AG04450 (cell line): ENCODE data around the gene LEFTY2. TPM values are rescaled to one million over a fixed set of nuclear protein-coding genes. Genes with fewer than 3 reads are reported as not detected.

Experiments
- CTCF ChIA-PET: fragments of 300-600, 350-600 bp; formaldehyde crosslinking; extraction: SDS; loops from one replicate; lab custom pipeline; 2022; ENCODE audit warnings: antibody characterized with exemption, inconsistent platforms; lab: Charles Lee
- POLR2A ChIA-PET: fragments of 350-600 bp; formaldehyde crosslinking; extraction: SDS; loops from one replicate; lab custom pipeline; 2021; ENCODE audit warnings: antibody characterized with exemption, inconsistent platforms; lab: Yijun Ruan, JAX
- DNase-seq: peaks from one replicate; pipeline ENCODE4 v3.0.0-alpha.2; 2011; ENCODE audit warnings: low read depth, low spot score
- H3K27ac ChIP-seq: one replicate; pipeline ENCODE4 v1.5.1; 2012; ENCODE audit warnings: low read depth, low read length, control low read depth
- H3K27me3 ChIP-seq: one replicate; pipeline ENCODE4 v1.6.0; 2012; ENCODE audit warnings: low read length; ENCODE audit not compliant: control insufficient read depth, insufficient read depth
- H3K4me3 ChIP-seq: 2 replicates; pipeline ENCODE4 v1.5.1; 2011; ENCODE audit warnings: mild to moderate bottlenecking, low read depth, low read length, control low read depth
- H3K9me3 ChIP-seq: 2 replicates; pipeline ENCODE4 v1.5.1; 2012; ENCODE audit warnings: low read length; ENCODE audit not compliant: control insufficient read depth, insufficient read depth
- polyA plus RNA-seq: library from polyadenylated mRNA; depleted of rRNA; stranded (reverse); fragments of >200 nt; gene quantifications from 2 replicates; pipeline ENCODE4 v1.2.3, GENCODE V29; 2011
- TF ChIP-seq, protein P1 (sequence below): IDR thresholded peaks from 2 replicates; pipeline ENCODE4 v1.5.1; 2011; ENCODE audit warnings: low read depth, low read length, control low read depth, inconsistent platforms

LEFTY2 gene
- polyA plus RNA-seq, 1 experiment: not detected

DNA sequence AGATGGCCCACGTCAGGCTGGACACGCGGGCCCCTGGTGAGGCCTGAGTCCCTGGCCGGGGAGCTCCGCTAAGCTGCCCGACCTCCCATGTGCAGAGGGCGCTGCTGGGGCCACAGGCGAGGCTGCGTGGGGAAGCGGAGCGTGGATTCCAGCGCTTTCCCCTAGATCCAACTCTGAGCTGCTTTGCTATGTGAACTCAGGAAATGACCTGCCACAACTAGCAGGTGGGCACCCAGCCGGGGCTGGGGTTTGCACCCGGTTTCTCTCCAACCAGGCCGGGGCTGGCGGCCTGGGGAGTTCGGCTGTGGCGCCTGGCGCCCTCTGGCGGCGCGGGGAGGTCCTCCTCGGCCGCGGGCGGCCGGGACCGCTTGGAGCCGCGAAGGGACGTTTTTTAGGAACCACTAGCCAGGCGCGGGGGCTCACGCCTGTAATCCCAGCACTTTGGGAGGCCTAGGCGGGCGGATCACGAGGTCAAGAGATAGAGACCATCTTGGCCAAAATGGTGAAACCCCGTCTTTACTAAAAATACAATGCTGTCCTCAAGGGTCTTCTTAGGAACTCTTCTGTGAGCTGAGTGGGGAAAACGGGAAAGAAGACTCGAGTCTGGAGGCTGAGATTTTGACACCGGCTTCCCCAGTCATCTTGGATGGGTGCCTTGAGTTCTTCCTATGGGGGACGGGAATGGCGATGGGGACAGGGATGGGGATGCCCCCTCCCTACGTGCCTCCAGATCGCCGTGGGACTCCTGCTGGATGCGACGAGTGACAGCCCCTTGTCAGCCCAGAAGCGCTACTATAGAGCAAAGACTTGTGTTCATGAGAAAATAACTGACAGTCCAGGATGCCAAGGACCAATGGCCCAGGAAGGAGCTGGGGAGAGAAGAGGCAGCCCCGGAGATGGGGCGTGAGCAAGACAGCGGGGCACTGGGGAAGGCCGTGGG, 29.6 kb downstream of the LEFTY2 start:
- no peak overlapping the region for H3K27ac ChIP-seq
- POLR2A ChIA-PET: no interaction called here
- CTCF ChIA-PET: interaction anchor here (0.6 to 4.3 kb wide), 38 partner anchors 9 to 472 kb away, joined by 3 to 27 read pairs (median 4); partner anchors contain the start of genes LEFTY1, PYCR2, SRP9 and TMEM63A
- H3K27me3 ChIP-seq: no peaks in the 10 kb centered on the region
- H3K9me3 ChIP-seq: peaks cover 3% of the 10 kb centered on the region; the same call in 1 of the 2 replicates
- DNase-seq: no peak
- TF ChIP-seq, protein P1, sequence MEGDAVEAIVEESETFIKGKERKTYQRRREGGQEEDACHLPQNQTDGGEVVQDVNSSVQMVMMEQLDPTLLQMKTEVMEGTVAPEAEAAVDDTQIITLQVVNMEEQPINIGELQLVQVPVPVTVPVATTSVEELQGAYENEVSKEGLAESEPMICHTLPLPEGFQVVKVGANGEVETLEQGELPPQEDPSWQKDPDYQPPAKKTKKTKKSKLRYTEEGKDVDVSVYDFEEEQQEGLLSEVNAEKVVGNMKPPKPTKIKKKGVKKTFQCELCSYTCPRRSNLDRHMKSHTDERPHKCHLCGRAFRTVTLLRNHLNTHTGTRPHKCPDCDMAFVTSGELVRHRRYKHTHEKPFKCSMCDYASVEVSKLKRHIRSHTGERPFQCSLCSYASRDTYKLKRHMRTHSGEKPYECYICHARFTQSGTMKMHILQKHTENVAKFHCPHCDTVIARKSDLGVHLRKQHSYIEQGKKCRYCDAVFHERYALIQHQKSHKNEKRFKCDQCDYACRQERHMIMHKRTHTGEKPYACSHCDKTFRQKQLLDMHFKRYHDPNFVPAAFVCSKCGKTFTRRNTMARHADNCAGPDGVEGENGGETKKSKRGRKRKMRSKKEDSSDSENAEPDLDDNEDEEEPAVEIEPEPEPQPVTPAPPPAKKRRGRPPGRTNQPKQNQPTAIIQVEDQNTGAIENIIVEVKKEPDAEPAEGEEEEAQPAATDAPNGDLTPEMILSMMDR: peak; percentile 76
- H3K4me3 ChIP-seq: 0 out of 2 replicates have a peak overlapping the region, but pooled peaks have one; percentile 10

DNA sequence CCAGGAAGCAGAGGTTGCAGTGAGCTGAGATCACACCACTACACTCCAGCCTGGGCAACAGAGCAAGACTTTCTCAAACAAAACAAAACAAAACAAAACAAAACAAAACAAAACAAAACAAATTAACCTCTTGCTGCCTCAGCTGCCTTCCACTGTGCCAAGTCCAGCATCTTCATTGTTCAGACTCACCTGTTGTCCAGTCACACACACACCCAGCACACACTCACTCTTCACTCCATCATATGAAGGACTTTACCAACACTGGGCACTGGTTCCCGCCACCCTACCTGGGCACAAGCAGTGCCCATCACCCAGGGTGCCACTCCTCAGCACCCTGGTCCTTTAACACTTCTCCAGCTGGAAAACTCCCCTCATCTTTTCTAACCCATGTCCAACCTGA, 31.5 kb downstream of the LEFTY2 start:
- DNase-seq: no peak
- POLR2A ChIA-PET: no interaction called here
- H3K27me3 ChIP-seq: no peaks in the 10 kb centered on the region
- TF ChIP-seq, protein P1: no peak
- H3K27ac ChIP-seq: no peak overlapping the region
- peaks cover 3% of the 10 kb centered on the region; the same call in 1 of the 2 replicates for H3K9me3 ChIP-seq
- CTCF ChIA-PET: interaction anchor here (1.7 to 4.3 kb wide), 2 partner anchors 136 to 435 kb away, joined by 4 to 27 read pairs; no protein-coding TSS in a partner anchor
- no peak overlapping the region for H3K4me3 ChIP-seq

DNA sequence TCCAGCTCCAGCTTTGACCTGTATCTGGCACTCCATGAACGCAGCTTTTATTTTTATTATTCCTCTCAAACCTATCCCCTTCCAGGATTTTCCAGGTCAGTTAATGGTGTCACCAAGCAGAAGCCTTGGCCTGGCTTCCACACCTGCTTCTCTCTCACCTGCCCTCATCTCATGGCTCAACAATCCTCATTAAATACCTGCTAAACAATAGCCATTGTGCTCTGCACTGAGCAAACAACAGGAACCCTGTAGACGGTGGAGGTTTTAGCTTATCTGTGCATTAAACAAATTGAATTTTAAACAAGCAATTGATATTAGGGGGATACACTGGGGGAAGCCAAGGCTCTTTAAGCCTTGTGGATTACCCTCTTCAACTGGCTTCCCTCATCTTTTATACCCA, 32.2 kb downstream of the LEFTY2 start:
- POLR2A ChIA-PET: no interaction called here
- Histone ChIP-seq H3K4me3 (no peak overlapping the region), H3K27ac (no peak overlapping the region), H3K9me3 (peaks cover 3% of the 10 kb centered on the region; the same call in 1 of the 2 replicates), H3K27me3 (no peaks in the 10 kb centered on the region)
- DNase-seq: no peak
- TF ChIP-seq, protein P1: no peak
- CTCF ChIA-PET: interaction anchor here (0.6 to 4.3 kb wide), 3 partner anchors 136 to 434 kb away, joined by 3 to 27 read pairs (median 4); no protein-coding TSS in a partner anchor

DNA sequence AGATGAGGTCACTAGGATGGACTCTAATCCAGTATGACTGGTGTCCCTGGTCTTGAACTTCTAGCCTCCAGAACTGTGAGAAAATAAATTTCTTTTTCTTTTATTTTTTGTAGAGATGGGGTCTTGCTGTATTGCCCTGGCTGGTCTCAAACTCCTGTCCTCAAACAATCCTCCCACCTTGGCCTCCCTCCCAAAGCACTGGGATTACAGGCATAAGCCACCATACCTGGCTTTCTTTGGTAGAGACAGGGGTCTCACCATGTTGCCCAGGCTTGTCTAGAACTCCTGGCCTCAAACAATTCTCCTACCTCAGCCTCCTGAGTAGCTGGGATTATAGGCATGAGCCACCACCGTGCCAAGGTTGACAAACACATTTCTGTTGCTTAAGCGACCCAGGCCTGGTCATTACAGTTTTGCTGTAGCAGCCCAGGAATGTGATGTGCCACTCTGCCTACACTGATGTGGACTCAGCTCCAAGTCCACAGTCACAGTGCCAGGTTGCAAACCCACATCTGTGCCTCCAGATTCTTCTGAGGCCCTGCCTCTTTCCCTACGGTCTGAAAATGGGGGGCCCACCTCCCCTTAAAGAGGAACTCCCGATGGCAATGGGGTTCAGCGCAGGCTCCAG, 32.9 kb downstream of the LEFTY2 start:
- TF ChIP-seq, protein P1: no peak
- Histone ChIP-seq H3K4me3 (no peak overlapping the region), H3K27ac (no peak overlapping the region), H3K9me3 (peaks cover 3% of the 10 kb centered on the region; the same call in 1 of the 2 replicates), H3K27me3 (no peaks in the 10 kb centered on the region)
- DNase-seq: no peak
- ChIA-PET POLR2A (no interaction called here), CTCF (interaction anchor here (0.6 to 2.5 kb wide), 2 partner anchors 433 kb away, joined by 3 to 8 read pairs; no protein-coding TSS in a partner anchor)
